SK-N-MC (cell line): ENCODE data around the gene QRFPR.

ENCODE experiments used
- EZH2 ChIP-seq: fragments of 200-600 bp; sonication (generic); IDR thresholded peaks from one replicate; pipeline ENCODE4 v1.6.1; 2017; ENCODE audit warnings: antibody characterized with exemption
- POLR2AphosphoS5 ChIP-seq: IDR thresholded peaks from 2 replicates; pipeline ENCODE4 v1.6.1; 2012; ENCODE audit warnings: mild to moderate bottlenecking, low read depth, low read length, borderline replicate concordance

DNA sequence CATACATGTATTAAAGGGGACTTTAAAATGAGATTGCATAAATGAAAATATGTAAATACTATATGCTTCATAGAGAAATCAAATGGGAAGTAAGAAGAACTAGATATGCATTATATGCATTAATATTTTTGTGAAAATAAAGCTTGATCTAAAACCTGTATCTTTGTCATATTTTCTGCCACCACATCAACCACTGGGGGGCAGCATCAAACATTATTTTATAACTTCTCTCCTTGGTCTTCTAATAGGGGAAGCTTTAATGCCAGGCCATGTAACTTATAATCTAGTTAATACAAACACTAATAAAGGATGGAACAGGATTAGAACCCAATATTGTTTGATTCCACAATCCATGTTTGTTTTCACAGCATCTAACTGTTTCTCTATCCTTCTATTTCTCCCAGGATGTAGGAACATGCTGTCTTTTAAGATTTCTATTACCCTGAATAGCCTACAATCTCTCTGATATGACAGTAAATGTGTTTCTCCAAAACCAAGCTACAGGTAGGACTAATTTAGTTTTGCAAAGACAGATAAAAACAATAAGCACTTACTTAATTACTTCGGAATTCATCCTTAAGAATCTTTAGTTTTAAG lies 10.0 kb downstream of the QRFPR start:
- TF ChIP-seq POLR2AphosphoS5 (no peak), EZH2 (no peak)
